Brain microvascular endothelial cell (primary cell): Measurements from ENCODE around the gene BRD3OS.
"Not testable (repeated sequence)": the region's sequence is repeated elsewhere in the genome, so short reads cannot be mapped to it uniquely, and the experiment has no call there.

ENCODE experiments used
- DNase-seq: peaks from one replicate; pipeline ENCODE4 v3.0.0-alpha.2; 2020
- H3K27ac ChIP-seq: fragments of 250-450 bp; sonication (Bioruptor Pico); 2 replicates; pipeline ENCODE4 v1.5.1; 2020; ENCODE audit warnings: mild to moderate bottlenecking, moderate library complexity
- H3K27me3 ChIP-seq: fragments of 250-450 bp; sonication (Bioruptor Pico); replicated peaks from 2 replicates; pipeline ENCODE4 v1.5.1; 2020; ENCODE audit warnings: mild to moderate bottlenecking
- H3K36me3 ChIP-seq: fragments of 250-450 bp; sonication (Bioruptor Pico); replicated peaks from 2 replicates; pipeline ENCODE4 v1.5.1; 2020; ENCODE audit warnings: mild to moderate bottlenecking
- H3K4me3 ChIP-seq: 2 replicates; pipeline ENCODE4 v1.5.1; 2011; ENCODE audit warnings: low read depth, mild to moderate bottlenecking, control low read depth, low read length, moderate library complexity
- CTCF ChIP-seq: IDR thresholded peaks from 2 replicates; pipeline ENCODE4 v1.5.1; 2011; ENCODE audit warnings: low read depth, mild to moderate bottlenecking, moderate library complexity, low read length, control low read depth, inconsistent platforms; ENCODE audit errors: missing control alignments
- in situ Hi-C: cut with HindIII; loops from 2 replicates; pipeline ENCODE4 v1.10.0; 2017; ENCODE audit warnings: low sequenced_read_pairs, low pct_ligation_motif_present

The BRD3OS gene

GRCh38 chr9:134073500-134073899 is 48.2 kb downstream of the BRD3OS start:
- Histone ChIP-seq H3K36me3 (no peaks in the 10 kb centered on the region), H3K27me3 (no peaks in the 10 kb centered on the region), H3K27ac (no peak overlapping the region), H3K4me3 (no peak overlapping the region)
- TF ChIP-seq CTCF, result no peak
- no peak for DNase-seq
- in situ Hi-C loops, result no loop called here

GRCh38 chr9:134075689-134076088 is 50.4 kb downstream of the BRD3OS start:
- H3K36me3 ChIP-seq, DNase-seq, H3K4me3 ChIP-seq, H3K27ac ChIP-seq, H3K27me3 ChIP-seq, in situ Hi-C loops: not testable (repeated sequence)

GRCh38 chr9:134076644-134077043 is 51.4 kb downstream of the BRD3OS start:
- Histone ChIP-seq H3K27ac (no peak overlapping the region), H3K36me3 (no peaks in the 10 kb centered on the region), H3K4me3 (no peak overlapping the region), H3K27me3 (no peaks in the 10 kb centered on the region)
- in situ Hi-C loops, result no loop called here
- DNase-seq, result no peak
- no peak for TF ChIP-seq CTCF
